ENCODE measurements around the gene PIGB.
"Not testable (repeated sequence)": the region's sequence is repeated elsewhere in the genome, so short reads cannot be mapped to it uniquely, and the experiment has no call there.

PIGB gene

GRCh38 chr15:55302801-55303200, 16.2 kb upstream of the PIGB start:
- not testable (repeated sequence) for DNase-seq

GRCh38 chr15:55319537-55320237, 665 bp downstream of the PIGB start:
- peak; percentile 34 to 57 (median 52) for DNase-seq

DNA sequence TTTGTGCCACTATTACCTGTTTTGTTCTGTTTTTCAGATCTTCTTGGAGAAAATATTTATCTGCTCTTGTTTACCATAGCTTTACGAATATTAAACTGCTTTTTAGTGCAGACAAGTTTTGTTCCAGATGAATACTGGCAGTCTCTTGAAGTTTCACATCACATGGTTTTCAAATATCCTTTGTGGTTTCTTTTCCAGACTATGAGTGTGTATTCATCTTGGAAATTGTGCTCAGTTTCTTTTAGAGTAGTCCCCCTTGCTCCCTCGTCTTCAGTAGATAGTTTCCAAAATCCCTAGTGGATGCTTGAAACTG, 1.2 kb downstream of the PIGB start:
- no peak for DNase-seq

GRCh38 chr15:55320963-55321362, 1.9 kb downstream of the PIGB start:
- DNase-seq: no peak

GRCh38 chr15:55322467-55322866, 3.4 kb downstream of the PIGB start:
- DNase-seq: peak in 2 of 4 experiments; percentile 17 to 26

GRCh38 chr15:55327387-55327786, 8.4 kb downstream of the PIGB start:
- peak; percentile 23 to 62 (median 46) for DNase-seq

DNA sequence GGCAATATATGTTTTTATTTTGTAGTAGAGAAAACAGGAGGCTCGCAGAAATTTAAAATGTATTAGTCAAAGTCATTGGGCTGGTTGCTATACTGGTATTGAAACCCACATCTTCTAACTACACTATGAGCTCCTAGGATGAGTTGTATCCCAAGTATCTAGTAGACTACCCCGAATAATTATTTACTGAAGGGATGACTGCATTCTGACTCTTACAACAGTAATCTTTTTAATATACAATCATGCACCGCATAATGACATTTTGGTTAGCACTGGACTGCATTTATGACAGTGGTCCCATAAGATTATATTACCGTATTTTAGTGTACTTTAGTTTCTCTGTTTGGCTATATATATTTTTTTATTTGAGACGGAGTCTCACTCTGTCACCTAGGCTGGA, 15.3 kb downstream of the PIGB start:
- no peak for DNase-seq

DNA sequence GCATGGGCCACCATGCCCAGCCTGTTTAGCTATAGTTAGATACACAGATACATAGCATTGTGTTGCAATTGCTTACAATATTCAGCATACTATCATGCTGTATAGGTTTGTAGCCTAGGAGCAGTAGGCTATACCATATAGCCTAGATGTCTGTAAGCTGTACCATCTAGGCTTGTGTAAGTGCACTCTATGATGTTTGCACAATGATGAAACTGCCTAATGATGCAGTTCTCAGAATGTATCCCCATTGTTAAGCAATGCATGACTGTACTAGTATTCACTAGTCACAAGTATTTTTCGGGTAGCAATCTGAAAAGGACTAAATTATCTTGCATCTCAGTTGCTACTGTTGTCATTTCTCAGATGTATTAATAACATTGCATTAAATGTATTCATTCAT, 16.0 kb downstream of the PIGB start:
- peak in 2 of 4 experiments; percentile 11 to 34 for DNase-seq

DNA sequence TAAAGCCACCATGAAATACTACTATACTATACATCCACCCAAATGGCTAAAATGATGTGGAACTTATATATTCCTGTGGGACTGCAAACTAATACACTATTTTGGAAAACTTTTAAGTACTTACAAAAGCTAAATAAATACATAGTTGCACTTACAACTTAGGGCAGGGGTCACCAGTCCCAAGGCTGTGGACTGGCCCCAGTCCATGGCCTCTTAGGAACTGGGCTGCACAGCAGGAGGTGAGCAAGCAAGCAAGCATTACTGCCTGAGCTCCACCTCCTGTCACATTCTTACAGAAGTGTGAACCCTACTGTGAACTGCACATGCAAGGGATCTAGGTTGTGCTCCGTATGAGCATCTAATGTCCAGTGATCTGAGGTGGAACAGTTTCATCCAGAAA, 18.1 kb downstream of the PIGB start:
- no peak for DNase-seq

GRCh38 chr15:55343168-55343567, 24.1 kb downstream of the PIGB start:
- no peak for DNase-seq

DNA sequence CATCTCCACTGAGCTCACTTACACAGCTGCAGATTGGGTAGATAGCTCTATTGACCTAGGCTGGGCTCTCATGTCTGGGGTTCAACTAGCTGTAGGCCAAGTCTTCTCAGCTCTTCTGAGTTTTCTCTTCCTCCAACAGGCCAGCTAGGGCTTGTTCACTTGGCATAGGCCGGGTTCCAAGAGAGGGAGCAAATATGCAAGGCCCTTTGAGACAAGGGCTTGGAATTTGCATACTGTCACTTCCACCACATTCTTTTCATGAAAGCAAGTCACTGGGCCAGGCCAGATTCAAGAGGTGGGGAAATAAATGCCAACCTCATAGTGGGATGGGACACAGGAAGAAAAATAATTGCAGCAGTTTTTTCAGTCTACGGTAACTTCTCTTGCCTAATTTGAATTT, 25.2 kb downstream of the PIGB start:
- DNase-seq: no peak

DNA sequence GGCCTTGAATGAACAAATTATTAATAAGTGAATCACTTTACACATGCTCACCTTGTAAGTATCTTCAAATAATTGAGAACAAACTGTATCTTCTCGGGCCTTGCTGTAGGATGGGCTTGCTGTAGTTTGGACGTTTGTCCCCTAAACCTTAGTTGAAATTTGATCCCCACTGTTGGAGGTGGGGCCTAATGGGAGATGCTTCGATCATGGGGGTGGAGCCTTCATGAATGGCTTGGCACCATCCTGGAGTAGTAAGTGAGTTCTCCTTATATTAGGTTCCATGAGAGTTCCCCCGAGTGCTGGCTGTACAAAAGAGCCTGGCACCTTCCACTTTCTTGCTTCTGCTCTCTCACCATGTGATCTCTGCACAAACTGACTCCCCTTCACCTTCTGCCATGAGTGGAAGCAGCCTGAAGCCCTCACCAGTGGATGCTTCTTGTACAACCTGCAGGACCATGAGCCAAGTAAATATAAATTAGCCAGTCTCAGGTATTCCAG, 29.3 kb downstream of the PIGB start:
- no peak for DNase-seq

GRCh38 chr15:55349282-55349681, 30.3 kb downstream of the PIGB start:
- DNase-seq: no peak

DNA sequence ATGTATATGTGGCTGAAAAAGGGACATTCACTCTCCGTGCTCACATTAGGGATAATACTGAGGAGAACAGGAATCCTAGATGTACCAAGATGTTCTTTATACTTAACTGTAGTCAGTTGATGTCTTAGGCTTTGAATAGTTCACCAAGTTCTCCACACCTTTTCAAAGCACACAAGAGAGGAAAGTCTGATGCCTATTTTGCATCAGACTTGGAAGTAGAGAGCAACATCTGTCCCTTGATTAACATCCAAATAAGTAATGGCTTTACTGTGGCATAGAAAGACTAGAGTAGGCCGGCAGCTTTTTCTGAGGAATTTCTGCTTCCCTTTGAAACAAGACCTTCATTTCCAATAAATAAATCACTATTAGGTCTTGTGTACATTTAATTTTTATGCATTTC, 34.0 kb downstream of the PIGB start:
- no peak for DNase-seq

- no peak for DNase-seq
Observed at GRCh38 chr15:55356985-55357585, 38.1 kb downstream of the PIGB start.

- no peak for DNase-seq
Observed at GRCh38 chr15:55357774-55358173, 38.8 kb downstream of the PIGB start.

DNA sequence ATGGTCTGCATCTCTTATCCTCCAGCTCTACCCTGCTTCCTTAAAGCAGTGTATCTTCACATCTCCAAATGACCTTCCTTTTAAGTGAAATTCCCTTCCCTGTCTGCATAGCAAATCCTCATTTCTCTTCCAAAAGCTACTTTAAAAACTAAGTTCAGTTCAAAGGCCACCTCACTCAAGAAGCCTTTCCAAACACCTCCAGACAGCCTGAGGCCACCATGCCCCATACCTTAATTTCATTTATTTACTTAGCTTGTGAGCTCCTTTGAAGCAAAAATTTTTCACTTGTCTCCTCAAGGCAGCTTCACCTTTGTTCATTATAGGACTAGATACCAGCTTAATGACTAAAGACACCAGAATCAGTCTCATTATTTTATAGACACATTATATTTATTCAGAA, 39.4 kb downstream of the PIGB start:
- no peak for DNase-seq

- peak in 2 of 4 experiments; percentile 5 to 11 for DNase-seq
Observed at GRCh38 chr15:55360256-55360655, 41.2 kb downstream of the PIGB start.

- DNase-seq: no peak
Observed at GRCh38 chr15:55361048-55361447, 42.0 kb downstream of the PIGB start.

DNA sequence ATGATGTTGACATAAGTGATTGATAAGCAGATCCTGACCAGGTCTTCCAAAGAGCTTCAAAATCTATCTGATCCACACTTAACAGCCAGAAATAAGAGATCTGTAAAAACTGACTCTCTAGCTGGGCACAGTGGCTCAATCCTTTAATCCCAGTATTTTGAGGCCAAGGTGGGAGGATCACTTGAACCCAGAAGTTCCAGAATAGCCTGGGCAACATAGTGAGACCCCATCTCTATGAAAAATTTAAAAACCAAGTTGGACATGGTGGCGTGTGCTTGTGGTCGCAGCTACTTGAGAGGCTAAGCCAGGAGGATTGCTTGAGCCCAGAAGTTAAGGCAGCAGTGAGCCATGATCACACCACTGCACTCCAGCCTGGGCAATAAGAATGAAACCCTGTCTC, 43.6 kb downstream of the PIGB start:
- no peak for DNase-seq

- DNase-seq: peak in 3 of 4 experiments; percentile 3 to 64 (median 50)
Observed at GRCh38 chr15:55366981-55367380, 48.0 kb downstream of the PIGB start.

GRCh38 chr15:55372701-55373440, 53.8 kb downstream of the PIGB start:
- peak in 1 of 4 experiments; percentile 3 for DNase-seq

DNA sequence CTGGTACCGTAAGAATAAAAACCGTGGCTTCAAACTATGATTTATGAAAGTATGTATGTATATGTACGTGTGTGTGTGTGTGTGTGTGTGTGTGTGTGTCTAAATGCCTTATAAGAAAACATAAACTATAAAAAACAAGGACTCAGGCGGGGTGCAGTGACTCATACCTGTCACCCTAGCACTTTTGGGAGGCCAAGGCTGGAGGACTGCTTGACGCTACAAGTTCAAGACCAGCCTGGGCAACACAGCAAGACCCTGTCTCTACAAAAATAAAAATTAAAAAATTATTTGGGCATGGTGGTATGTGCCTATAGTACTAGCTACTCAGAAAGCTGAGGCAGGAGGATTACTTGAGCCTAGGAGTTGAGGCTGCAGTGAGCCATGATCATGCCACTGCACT, 60.1 kb downstream of the PIGB start:
- no peak for DNase-seq

DNA sequence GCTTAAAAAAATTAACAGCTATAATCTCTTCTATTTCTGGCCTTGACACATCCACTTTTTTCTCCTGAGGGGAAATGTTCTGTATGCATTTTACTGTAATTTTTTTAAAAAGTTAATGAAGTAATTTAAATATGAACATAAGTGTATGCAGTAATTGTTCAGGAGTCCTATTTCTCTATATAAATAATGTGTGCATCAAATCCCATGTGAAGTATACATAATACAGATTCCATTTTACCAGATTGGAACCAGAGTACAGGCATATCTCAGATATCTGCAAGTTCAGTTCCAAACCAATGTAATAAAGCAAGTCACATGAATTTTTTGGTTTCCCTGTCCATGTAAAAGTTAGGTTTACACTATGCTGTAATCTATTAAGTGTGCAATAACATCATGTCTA, 62.6 kb downstream of the PIGB start:
- no peak for DNase-seq
